Ishikawa (cell line): ENCODE data around the gene MFGE8.

Experiments used
- EGR1 ChIP-seq: IDR thresholded peaks from 2 replicates; pipeline ENCODE4 v1.6.1; 2012
- NFIC ChIP-seq: IDR thresholded peaks from 2 replicates; pipeline ENCODE4 v1.6.1; 2012
- TCF12 ChIP-seq: IDR thresholded peaks from 2 replicates; pipeline ENCODE4 v1.6.1; 2012; ENCODE audit warnings: low read depth

GRCh38 chr15:88954431-88955277, 41.5 kb upstream of the MFGE8 start:
- TF ChIP-seq TCF12 = no peak
- no peak for TF ChIP-seq EGR1
- no peak for TF ChIP-seq NFIC
